Measurements from ENCODE around the gene UEVLD.

DNA sequence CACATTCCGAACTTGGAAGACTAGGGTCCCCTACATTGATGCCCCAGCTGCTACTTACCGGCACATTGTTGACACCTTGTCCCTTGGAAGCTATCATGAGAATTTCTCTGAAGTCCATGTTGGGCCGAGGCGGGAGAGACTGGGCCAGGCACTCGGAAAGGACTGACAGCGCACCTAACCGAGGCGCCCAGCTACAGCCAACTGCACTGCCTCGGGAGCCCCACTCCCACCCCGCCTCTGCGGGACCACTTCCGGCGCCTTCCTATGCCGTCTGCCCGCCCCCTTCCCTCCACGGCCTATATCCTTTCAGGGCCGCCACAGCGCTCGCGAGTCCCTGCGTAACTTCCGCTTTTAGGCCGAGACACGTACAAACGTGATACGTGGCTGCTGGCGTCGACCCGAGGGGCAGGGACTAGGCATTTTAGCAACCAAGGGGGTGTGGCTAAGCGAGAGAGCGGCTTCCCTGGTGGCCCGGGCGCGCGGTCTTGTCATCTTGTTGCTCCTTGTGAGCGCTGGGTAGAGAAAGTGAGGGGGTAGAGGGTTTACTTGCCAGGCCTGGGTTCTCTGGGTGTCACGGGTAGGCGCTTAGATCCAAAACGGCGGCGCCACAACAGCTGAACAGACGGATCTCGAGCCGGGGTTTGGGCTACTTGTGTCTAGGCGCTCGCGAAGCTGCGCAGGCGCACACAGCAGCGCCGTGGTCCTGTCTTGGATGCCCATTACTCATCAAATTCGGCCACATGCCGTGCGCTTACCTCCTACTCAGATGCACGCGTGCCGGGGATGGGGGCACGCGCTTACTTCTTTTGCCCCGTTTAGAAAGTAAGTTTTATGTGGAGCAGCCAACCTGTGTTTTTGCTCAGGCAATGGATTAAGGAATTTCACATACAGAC is 45.9 kb upstream of the UEVLD start, which contains the start of gene SPTY2D1:
- no peak for TF ChIP-seq CTCF (IDR thresholded peaks at IDR 0.05)
- TF ChIP-seq POLR2A (IDR thresholded peaks at IDR 0.05): peak; percentile 86
